Suppressor macrophage treated with lipopolysaccharide for 1 hour (primary cell): Measurements from ENCODE around the gene SIPA1L2.

ENCODE experiments used
- DNase-seq, 3 donors: peaks; one replicate each; pipeline ENCODE4 v3.0.0-alpha.2; 2020 to 2022

Gene SIPA1L2

GRCh38 chr1:232589812-232590743, 39.9 kb downstream of the SIPA1L2 start:
- DNase-seq = peak; percentile 64 to 78 (median 66)

GRCh38 chr1:232589111-232589811, 40.7 kb downstream of the SIPA1L2 start:
- no peak for DNase-seq

GRCh38 chr1:232587141-232588008, 42.6 kb downstream of the SIPA1L2 start:
- no peak for DNase-seq

GRCh38 chr1:232586679-232587078, 43.3 kb downstream of the SIPA1L2 start:
- DNase-seq = no peak

DNA sequence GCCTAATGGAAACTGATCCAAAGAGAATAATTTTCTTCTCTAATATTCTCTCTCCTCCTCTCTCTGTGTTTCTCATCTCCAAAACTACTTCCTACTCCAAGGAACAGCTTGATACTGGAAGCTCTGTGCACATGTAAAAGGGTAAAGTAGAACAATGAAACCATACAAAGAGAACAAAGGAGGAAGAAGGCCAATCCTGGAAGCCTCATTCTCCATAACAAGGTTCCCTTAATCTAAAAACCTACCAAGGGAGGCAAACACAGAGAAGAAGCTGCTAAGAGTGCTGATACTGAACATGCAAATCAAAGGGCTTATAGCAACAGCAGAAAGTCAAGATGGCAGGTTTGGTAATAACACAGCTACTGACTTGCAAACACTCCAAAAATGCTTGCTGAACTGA, 44.4 kb downstream of the SIPA1L2 start:
- DNase-seq = no peak

DNA sequence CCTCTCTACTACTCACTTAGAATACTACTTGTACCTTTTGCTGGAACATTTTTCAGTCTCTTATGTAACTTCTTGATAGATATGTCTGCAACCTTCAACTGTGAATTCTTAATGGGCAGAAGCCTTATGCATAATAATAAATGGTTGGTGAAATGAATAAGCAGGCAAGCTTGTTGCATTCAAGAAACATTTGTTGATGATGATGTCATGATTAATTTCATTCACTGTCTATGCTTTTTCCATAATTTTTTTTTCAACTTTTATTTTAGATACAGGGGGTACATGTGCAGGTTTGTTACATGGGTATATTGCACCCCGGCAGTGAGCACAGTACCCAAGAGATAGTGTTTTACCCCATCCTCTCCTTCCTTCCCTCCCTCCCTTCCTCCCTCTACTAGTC, 48.0 kb downstream of the SIPA1L2 start:
- DNase-seq = no peak
